NCI-H2196 (cell line): ENCODE results near the gene ESYT1.
"Not testable (repeated sequence)": the region's sequence is repeated elsewhere in the genome, so short reads cannot be mapped to it uniquely, and the experiment has no call there.

Experiments used
- DNase-seq: peaks from one replicate; lab custom pipeline; 2025; ENCODE audit not compliant: unreplicated experiment; lab: John Stamatoyannopoulos, UW

Gene ESYT1

DNA sequence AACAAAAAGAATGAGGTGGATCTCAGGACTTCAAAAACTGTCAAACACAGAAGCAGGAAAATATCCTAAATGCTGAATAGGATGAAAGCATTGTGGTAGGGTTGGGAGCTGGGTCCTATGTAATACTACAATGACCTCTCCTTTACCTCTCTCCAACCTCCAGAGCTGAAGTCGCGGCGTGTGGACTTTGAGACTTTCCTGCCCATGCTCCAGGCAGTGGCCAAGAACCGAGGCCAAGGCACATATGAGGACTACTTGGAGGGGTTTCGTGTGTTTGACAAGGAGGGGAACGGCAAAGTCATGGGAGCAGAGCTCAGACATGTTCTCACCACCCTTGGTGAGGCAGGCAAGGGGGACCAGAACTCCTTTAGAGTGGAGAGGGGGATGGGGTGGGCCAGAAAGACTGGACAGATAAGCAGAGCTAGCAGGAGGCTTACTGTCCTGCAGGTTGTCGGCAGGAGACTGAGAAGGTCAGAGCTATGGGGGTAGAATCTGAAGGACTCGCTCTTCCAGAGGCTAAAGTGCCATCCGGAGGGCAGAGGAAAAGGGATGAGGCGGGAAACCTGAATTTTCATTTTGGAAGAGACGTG, 27.3 kb downstream of the ESYT1 start:
- DNase-seq, result no peak

DNA sequence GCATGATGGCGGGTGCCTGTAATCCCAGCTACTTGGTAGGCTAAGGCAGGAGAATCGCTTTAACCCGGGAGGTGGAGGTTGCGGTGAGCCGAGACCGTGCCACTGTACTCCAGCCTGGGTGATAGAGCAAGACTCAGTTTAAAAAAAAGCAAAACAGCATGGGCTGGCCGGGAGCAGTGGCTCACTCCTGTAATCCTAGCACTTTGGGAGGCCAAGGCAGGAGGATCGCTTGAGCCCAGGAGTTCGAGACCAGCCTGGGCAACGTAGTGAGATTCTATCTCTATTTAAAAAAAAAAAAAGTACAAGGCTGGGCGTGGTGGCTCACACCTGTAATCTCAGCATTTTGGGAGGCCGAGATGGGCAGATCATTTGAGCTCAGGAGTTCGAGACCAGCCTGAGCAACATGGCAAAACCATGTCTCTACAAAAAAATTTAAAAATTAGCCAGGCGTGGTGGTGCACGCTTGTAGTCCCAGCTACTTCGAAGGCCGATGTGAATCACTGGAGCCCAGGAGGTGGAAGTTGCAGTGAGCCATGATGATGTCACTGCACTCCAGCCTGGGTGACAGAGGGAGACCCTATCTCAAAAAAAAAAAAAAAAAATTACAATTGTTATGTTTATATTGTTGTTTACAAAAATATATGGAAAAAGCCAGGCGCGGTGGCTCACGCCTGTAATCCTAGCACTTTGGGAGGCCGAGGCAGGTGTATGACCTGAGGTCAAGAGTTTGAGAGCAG, 28.6 kb downstream of the ESYT1 start:
- DNase-seq, result not testable (repeated sequence)

- peak; percentile 90 for DNase-seq
Measured at GRCh38 chr12:56157201-56158028, 29.3 kb downstream of the ESYT1 start.

GRCh38 chr12:56158029-56158925, 30.2 kb downstream of the ESYT1 start, which contains the start of gene MYL6:
TSS of gene MYL6 (plus strand) at chr12:56158359. CDS start at chr12:56158402, 43 bp downstream.
- DNase-seq, result peak; percentile 97

DNA sequence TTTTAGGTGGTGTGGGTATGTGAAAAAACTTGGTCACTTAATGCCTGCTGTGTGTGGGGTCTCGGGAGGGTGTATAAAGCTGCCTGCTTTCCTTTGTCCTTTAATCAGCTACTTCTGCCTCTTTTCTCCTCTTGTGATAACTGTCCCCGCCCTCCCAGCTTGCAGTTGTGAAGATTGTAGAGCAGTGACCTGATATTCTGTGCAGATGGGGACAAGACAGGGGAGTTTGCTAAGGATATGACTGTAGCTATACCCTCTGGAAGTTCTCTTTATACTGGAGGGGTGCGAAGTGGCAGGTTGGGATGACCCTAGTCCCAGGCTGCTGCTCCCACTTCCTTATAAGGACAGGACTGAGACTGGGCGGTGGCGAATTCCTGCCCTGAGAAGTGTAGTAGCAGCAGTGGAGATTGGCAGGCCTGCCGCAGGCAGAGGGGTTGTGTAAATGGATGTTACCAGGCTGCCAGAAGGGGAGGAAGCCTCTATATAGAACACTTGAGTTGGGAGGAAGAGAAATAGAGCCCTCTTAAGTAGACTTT, 30.9 kb downstream of the ESYT1 start:
- peak; percentile 42 for DNase-seq

GRCh38 chr12:56159482-56160192, 31.6 kb downstream of the ESYT1 start:
- no peak for DNase-seq

- DNase-seq, result no peak
Measured at GRCh38 chr12:56160193-56160763, 32.2 kb downstream of the ESYT1 start.

- DNase-seq, result no peak
Measured at GRCh38 chr12:56160894-56161689, 33.0 kb downstream of the ESYT1 start.

- DNase-seq, result no peak
Measured at GRCh38 chr12:56161690-56162351, 33.8 kb downstream of the ESYT1 start.

- DNase-seq, result no peak
Measured at GRCh38 chr12:56162468-56163290, 34.6 kb downstream of the ESYT1 start.

DNA sequence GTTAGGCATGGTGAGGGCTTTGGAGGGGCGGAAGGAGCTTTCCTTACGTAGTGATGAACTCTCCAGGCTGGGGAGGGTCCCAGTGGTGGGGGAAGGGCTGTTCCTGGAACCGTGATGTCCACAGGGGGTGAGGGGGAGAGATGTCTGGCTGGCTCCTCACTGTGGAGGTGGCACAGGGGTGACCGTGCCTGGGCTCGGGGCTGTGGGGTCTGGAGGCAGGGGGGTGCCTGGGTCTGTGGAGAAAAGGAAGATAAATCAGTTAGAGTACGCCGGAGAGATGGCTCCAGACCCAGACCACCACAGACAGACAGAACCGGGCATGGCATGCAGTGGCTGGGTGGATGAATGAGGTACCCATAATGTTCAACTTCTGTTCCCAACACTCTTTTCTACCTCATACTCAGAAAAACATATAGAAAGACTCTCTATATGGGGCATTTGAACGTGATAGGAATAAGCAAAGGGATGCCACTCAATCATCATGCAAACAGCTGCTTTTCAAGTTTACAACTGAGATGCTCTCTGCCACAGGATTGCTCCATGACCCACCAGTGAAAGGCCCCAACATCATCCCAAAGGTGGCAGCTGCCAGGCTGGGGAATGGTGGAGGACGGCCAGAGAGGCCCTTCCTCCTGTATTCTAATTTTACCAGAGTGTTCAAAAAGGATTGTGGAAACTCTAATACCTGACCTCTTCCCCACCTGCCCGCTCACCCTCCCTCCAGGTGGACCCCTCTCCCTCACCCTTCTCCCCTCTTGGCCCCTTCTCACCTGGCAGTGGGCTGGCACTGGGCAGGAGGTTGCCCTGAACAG, 35.7 kb downstream of the ESYT1 start:
- DNase-seq, result no peak

DNA sequence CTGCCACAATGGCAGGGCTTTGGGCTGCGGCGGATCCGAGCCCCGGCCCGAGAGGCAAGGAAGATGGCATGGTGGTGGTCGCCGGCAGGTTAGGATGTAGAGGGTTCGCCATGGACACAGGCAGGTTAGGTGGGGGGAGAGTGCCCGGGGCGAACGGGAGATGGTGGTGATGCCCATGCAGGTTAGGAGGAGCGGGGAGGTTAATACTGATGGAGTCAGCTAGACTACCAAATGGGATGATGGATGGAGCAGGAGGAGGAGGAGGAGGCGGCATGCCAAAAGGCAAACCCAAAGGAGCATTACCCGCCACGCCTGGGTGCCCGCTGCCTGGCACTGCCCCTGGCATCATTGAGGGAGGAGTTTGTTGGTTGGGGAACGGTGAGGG, 36.3 kb downstream of the ESYT1 start:
- DNase-seq, result no peak

- no peak for DNase-seq
Measured at GRCh38 chr12:56165369-56165768, 37.3 kb downstream of the ESYT1 start.

DNA sequence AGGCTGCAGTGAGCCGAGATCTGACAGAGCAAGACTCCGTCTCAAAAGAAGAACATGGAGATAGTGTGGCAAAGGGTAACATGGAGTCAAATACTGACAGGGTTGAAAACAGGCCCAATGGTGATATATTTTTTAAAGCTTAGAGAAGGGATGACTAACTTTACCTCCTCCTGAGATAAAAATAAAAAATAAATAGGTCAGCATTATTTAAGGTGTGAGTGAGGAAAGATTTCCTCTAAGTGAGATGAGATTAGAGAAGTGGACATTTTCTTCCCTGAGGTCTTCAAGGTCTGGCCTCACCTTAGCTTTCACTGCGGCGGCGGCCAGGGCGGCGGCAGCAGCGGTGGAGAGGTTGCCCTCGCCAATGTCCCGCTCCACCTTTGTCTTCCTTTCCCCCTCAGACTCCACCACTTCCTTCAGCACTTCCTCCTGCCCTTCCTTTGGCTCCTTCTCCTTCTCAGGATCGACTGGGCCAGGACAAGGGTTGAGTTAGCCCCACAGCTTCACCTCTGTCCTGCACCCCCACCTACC, 41.2 kb downstream of the ESYT1 start:
- DNase-seq, result no peak

- no peak for DNase-seq
Measured at GRCh38 chr12:56172839-56173238, 44.8 kb downstream of the ESYT1 start.

DNA sequence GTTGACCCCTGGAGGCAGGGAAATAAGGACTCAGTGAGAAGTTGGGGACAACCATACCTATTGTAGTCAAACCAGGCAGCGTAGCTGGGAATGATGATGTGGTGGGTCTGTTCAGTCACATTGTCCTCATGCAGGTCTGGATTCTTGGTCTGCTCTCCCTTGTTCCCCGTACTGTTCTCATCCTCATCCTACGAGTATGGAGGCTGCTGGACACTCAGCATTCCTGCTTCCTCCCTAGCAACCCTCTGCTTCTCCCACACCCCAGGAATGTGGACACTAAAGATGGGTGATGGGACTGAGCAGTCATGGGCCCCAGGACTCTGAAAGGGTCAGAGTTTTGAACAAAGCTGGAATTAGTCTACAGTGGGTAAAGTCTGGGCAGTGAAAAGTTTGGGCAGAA, 50.3 kb downstream of the ESYT1 start:
- DNase-seq, result no peak
